ENCODE results near the gene NCAPD2.
"Not testable (repeated sequence)": the region's sequence is repeated elsewhere in the genome, so short reads cannot be mapped to it uniquely, and the experiment has no call there.

NCAPD2 gene

GRCh38 chr12:6477601-6478377 is 16.1 kb upstream of the NCAPD2 start:
- H3K36me3 ChIP-seq (ENCODE audit: control insufficient read depth, insufficient read depth, low read length); H3K9me3 ChIP-seq (ENCODE audit: control insufficient read depth, insufficient read depth, low read length); H3K27me3 ChIP-seq (ENCODE audit: control insufficient read depth, insufficient read depth, low read length); H3K27ac ChIP-seq (ENCODE audit: low read length); DNase-seq (ENCODE audit: low read depth, low spot score); H3K4me3 ChIP-seq (ENCODE audit: low read length); H3K4me1 ChIP-seq (ENCODE audit: control insufficient read depth, insufficient read depth, low read length): not testable (repeated sequence)
- no CpG with 5 or more reads among the region's 37 CpGs for WGBS (ENCODE audit: insufficient coverage, insufficient read length)

GRCh38 chr12:6478416-6478815 is 15.5 kb upstream of the NCAPD2 start:
- Histone ChIP-seq H3K27ac (ENCODE audit: low read length) (no peak overlapping the region), H3K9me3 (ENCODE audit: control insufficient read depth, insufficient read depth, low read length) (no peaks in the 10 kb centered on the region), H3K36me3 (ENCODE audit: control insufficient read depth, insufficient read depth, low read length) (no peaks in the 10 kb centered on the region), H3K27me3 (ENCODE audit: control insufficient read depth, insufficient read depth, low read length) (no peaks in the 10 kb centered on the region), H3K4me3 (ENCODE audit: low read length) (no peak overlapping the region), H3K4me1 (ENCODE audit: control insufficient read depth, insufficient read depth, low read length) (no peaks in the 10 kb centered on the region)
- no CpG with 5 or more reads among the region's 20 CpGs for WGBS (ENCODE audit: insufficient coverage, insufficient read length)
- no peak for DNase-seq (ENCODE audit: low read depth, low spot score)

- Histone ChIP-seq H3K27ac (ENCODE audit: low read length) (no peak overlapping the region), H3K4me1 (ENCODE audit: control insufficient read depth, insufficient read depth, low read length) (no peaks in the 10 kb centered on the region), H3K27me3 (ENCODE audit: control insufficient read depth, insufficient read depth, low read length) (no peaks in the 10 kb centered on the region), H3K4me3 (ENCODE audit: low read length) (no peak overlapping the region), H3K9me3 (ENCODE audit: control insufficient read depth, insufficient read depth, low read length) (no peaks in the 10 kb centered on the region), H3K36me3 (ENCODE audit: control insufficient read depth, insufficient read depth, low read length) (no peaks in the 10 kb centered on the region)
- no peak for DNase-seq (ENCODE audit: low read depth, low spot score)
- WGBS (ENCODE audit: insufficient coverage, insufficient read length), result no CpG with 5 or more reads among the region's 1 CpG
Measured at GRCh38 chr12:6488240-6488639, 5.7 kb upstream of the NCAPD2 start.

GRCh38 chr12:6489449-6489848 is 4.5 kb upstream of the NCAPD2 start:
- no peak for DNase-seq (ENCODE audit: low read depth, low spot score)
- H3K4me1 ChIP-seq (ENCODE audit: control insufficient read depth, insufficient read depth, low read length), result no peaks in the 10 kb centered on the region
- H3K4me3 ChIP-seq (ENCODE audit: low read length), result no peak overlapping the region
- H3K9me3 ChIP-seq (ENCODE audit: control insufficient read depth, insufficient read depth, low read length), result no peaks in the 10 kb centered on the region
- no CpG with 5 or more reads among the region's 4 CpGs for WGBS (ENCODE audit: insufficient coverage, insufficient read length)
- H3K36me3 ChIP-seq (ENCODE audit: control insufficient read depth, insufficient read depth, low read length), result no peaks in the 10 kb centered on the region
- no peak overlapping the region for H3K27ac ChIP-seq (ENCODE audit: low read length)
- H3K27me3 ChIP-seq (ENCODE audit: control insufficient read depth, insufficient read depth, low read length), result no peaks in the 10 kb centered on the region

GRCh38 chr12:6490673-6491072 is 3.2 kb upstream of the NCAPD2 start:
- not testable (repeated sequence) for H3K27ac ChIP-seq (ENCODE audit: low read length); H3K36me3 ChIP-seq (ENCODE audit: control insufficient read depth, insufficient read depth, low read length); H3K4me3 ChIP-seq (ENCODE audit: low read length); H3K9me3 ChIP-seq (ENCODE audit: control insufficient read depth, insufficient read depth, low read length); H3K27me3 ChIP-seq (ENCODE audit: control insufficient read depth, insufficient read depth, low read length); DNase-seq (ENCODE audit: low read depth, low spot score); H3K4me1 ChIP-seq (ENCODE audit: control insufficient read depth, insufficient read depth, low read length)
- WGBS (ENCODE audit: insufficient coverage, insufficient read length), result no CpG with 5 or more reads among the region's 1 CpG

- Histone ChIP-seq H3K36me3 (ENCODE audit: control insufficient read depth, insufficient read depth, low read length) (peaks cover 3% of the 10 kb centered on the region; the same call in 1 of the 2 replicates), H3K27ac (ENCODE audit: low read length) (no peak within 1 kb of the TSS), H3K27me3 (ENCODE audit: control insufficient read depth, insufficient read depth, low read length) (no peaks in the 10 kb centered on the region), H3K9me3 (ENCODE audit: control insufficient read depth, insufficient read depth, low read length) (no peaks in the 10 kb centered on the region), H3K4me3 (ENCODE audit: low read length) (peak within 1 kb of the TSS; percentile 95; the same call in 1 of the 2 replicates), H3K4me1 (ENCODE audit: control insufficient read depth, insufficient read depth, low read length) (peaks cover 2% of the 10 kb centered on the region; the same call in 1 of the 2 replicates)
- peak; percentile 79 for DNase-seq (ENCODE audit: low read depth, low spot score)
- no CpG with 5 or more reads among the region's 39 CpGs for WGBS (ENCODE audit: insufficient coverage, insufficient read length)
Measured at GRCh38 chr12:6492838-6493496, 935 bp upstream of the NCAPD2 start, which contains the start of gene MRPL51. Gene MRPL51, minus strand, starts transcription at chr12:6493262. Its CDS starts 126 bp downstream, at chr12:6493136.

GRCh38 chr12:6494258-6494743 is 399 bp downstream of the NCAPD2 start:
- Histone ChIP-seq H3K4me3 (ENCODE audit: low read length) (peak overlapping the region; percentile 65; the same call in 1 of the 2 replicates), H3K27ac (ENCODE audit: low read length) (no peak overlapping the region), H3K9me3 (ENCODE audit: control insufficient read depth, insufficient read depth, low read length) (no peaks in the 10 kb centered on the region), H3K4me1 (ENCODE audit: control insufficient read depth, insufficient read depth, low read length) (peaks cover 2% of the 10 kb centered on the region; the same call in 1 of the 2 replicates), H3K36me3 (ENCODE audit: control insufficient read depth, insufficient read depth, low read length) (peaks cover 3% of the 10 kb centered on the region; the same call in 1 of the 2 replicates), H3K27me3 (ENCODE audit: control insufficient read depth, insufficient read depth, low read length) (no peaks in the 10 kb centered on the region)
- WGBS (ENCODE audit: insufficient coverage, insufficient read length), result no CpG with 5 or more reads among the region's 14 CpGs
- no peak for DNase-seq (ENCODE audit: low read depth, low spot score)

- Histone ChIP-seq H3K4me3 (ENCODE audit: low read length) (peak overlapping the region; percentile 65; the same call in 1 of the 2 replicates), H3K4me1 (ENCODE audit: control insufficient read depth, insufficient read depth, low read length) (peaks cover 2% of the 10 kb centered on the region; the same call in 1 of the 2 replicates), H3K27ac (ENCODE audit: low read length) (no peak overlapping the region), H3K36me3 (ENCODE audit: control insufficient read depth, insufficient read depth, low read length) (peaks cover 3% of the 10 kb centered on the region; the same call in 1 of the 2 replicates), H3K9me3 (ENCODE audit: control insufficient read depth, insufficient read depth, low read length) (no peaks in the 10 kb centered on the region), H3K27me3 (ENCODE audit: control insufficient read depth, insufficient read depth, low read length) (no peaks in the 10 kb centered on the region)
- no peak for DNase-seq (ENCODE audit: low read depth, low spot score)
- no CpG with 5 or more reads among the region's 1 CpG for WGBS (ENCODE audit: insufficient coverage, insufficient read length)
Measured at GRCh38 chr12:6494968-6495367, 1.1 kb downstream of the NCAPD2 start.

GRCh38 chr12:6497291-6497690 is 3.4 kb downstream of the NCAPD2 start:
- not testable (repeated sequence) for H3K36me3 ChIP-seq (ENCODE audit: control insufficient read depth, insufficient read depth, low read length); H3K4me1 ChIP-seq (ENCODE audit: control insufficient read depth, insufficient read depth, low read length); H3K4me3 ChIP-seq (ENCODE audit: low read length); DNase-seq (ENCODE audit: low read depth, low spot score); H3K27me3 ChIP-seq (ENCODE audit: control insufficient read depth, insufficient read depth, low read length); H3K27ac ChIP-seq (ENCODE audit: low read length); H3K9me3 ChIP-seq (ENCODE audit: control insufficient read depth, insufficient read depth, low read length)
- WGBS (ENCODE audit: insufficient coverage, insufficient read length), result no CpG with 5 or more reads among the region's 3 CpGs

GRCh38 chr12:6500466-6500865 is 6.6 kb downstream of the NCAPD2 start:
- Histone ChIP-seq H3K36me3 (ENCODE audit: control insufficient read depth, insufficient read depth, low read length) (peaks cover 4% of the 10 kb centered on the region), H3K4me3 (ENCODE audit: low read length) (no peak overlapping the region), H3K27ac (ENCODE audit: low read length) (no peak overlapping the region), H3K9me3 (ENCODE audit: control insufficient read depth, insufficient read depth, low read length) (no peaks in the 10 kb centered on the region), H3K27me3 (ENCODE audit: control insufficient read depth, insufficient read depth, low read length) (no peaks in the 10 kb centered on the region), H3K4me1 (ENCODE audit: control insufficient read depth, insufficient read depth, low read length) (no peaks in the 10 kb centered on the region)
- DNase-seq (ENCODE audit: low read depth, low spot score), result no peak
- WGBS (ENCODE audit: insufficient coverage, insufficient read length), result no CpG with 5 or more reads among the region's 2 CpGs
